MV-4-11 (cell line): Measurements from ENCODE around the gene PIAS1.
A peak's percentile ranks its signal among the peaks of the same experiment; 100 is the strongest.

ENCODE experiments used
- DNase-seq: peaks from one replicate; lab custom pipeline; 2025; lab: John Stamatoyannopoulos, UW

The PIAS1 gene

GRCh38 chr15:68063606-68064005, 9.5 kb downstream of the PIAS1 start:
- no peak for DNase-seq

DNA sequence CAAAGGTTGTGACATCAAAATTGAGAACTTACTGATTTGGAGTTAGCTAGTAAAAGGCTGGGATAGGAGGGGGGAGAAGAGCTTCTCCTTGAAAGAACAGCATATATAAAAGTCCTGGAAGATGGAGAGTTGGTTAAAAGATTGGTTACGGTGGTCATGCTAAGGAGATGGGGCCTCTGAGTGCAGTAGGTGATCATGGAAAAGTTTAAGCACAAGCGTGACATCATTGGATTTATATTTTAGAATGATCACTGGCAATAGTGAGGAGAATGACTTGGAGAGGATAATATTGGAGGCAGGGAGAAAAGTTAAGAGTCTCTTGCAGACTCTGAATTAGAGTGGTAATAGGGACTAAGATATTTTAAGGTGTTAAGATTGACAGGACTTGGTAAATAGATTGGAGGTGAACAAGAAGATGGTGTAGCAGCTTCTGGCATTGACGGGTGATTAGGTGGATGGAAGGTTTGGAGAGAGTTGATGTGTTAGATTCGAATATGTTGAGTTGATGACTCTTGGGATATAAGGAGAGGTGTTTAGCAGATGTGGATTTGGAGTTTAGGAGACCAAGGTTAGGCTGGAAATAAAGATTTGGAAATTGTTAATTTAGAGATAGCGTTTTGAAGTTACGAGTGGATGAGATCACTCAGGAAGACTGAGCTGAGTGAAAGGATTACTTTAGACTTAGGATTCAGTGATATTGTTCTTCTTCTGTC, 19.6 kb downstream of the PIAS1 start:
- DNase-seq, result no peak

DNA sequence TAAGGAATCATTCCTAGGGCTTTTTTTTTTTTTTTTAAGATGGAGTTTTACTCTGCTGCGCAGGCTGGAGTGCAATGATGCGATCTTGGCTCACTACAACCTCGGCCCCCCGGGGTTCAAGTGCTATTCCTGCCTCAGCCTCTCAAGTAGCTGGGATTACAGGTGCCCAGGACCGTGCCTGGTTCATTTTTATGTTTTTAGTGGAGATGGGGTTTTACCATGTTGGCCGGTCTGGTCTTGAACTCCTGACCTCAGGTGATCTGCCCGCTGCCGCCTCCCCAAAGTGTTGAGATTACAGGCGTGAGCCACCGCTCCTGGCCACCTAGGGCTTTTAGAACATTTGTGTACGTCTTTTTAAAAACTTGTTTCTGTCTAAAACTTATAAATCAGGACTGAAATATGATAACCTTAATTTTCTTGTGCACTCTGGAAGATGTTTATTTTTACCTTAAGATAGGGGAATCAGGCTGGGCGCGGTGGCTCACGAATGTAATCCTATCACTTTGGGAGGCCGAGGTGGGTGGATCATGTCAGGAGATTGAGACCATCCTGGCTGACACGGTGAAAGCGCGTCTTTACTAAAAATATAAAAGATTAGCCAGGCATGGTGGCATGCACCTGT, 21.8 kb downstream of the PIAS1 start:
- no peak for DNase-seq

DNA sequence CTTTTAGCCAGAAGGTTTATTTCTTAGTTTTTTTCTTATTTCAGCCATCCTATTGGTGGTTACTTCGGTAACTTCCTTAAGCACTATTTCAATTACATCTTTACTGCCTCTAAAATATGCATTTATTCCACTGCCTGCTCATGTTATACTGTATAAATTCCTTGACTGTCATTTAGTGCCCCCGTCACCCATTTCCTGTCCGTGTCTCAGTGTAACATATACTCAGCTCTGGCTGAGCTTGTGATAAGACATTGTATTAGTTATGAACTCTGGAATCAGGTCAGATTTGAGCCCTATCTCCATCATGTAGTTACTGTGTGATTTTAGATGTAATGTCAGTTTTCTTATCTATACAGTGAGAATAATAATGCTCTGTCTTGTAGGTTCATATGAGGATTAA, 24.2 kb downstream of the PIAS1 start:
- no peak for DNase-seq

DNA sequence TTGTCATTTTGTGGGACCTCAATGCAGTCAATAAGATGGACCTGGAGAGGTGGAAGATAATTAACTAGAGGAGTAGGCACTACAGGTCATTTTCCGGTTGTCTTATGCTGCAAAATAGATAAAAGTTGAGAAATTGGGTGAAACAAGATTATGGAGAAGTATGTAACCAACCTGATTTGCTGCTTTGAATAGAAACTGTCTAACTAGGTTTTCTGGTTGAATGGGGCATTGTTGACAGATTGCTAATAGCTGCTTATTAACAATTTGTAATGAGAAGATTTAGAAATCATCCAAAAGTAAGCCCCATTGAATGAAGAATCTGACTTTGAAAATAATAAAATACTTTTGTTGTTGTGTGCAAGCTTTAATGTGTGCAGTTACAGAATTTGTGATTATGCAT, 26.2 kb downstream of the PIAS1 start:
- DNase-seq, result no peak

GRCh38 chr15:68080783-68081182, 26.7 kb downstream of the PIAS1 start:
- DNase-seq, result no peak

DNA sequence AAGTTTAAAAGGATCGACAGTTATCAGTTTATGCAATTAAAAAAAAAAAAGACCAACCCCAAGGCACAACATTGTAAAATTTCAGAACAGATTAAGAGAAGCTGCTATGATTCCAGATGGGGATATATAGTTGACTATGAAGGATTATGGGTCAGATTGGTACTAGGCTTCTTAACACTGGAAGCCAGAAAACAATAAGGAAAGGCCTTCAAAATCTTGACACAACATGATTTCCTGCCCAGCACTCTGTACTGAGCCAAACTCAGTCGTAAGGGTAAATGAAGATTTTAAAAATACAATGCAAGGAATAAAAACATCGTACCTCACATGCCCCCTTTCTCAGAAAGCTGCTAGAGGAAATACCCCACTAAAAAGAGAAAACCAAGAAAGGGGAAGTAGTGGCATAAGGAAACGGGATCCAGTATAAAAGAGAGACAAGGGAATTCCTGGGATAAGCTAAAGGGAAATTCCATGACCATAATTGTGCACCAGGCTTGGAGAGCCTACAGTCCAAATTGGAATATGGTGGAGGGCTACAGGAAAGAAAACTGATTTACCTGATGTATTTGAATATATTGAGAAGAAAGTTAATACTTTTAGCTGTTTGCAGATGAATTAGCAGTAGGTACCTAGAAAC, 27.9 kb downstream of the PIAS1 start:
- DNase-seq, result no peak

DNA sequence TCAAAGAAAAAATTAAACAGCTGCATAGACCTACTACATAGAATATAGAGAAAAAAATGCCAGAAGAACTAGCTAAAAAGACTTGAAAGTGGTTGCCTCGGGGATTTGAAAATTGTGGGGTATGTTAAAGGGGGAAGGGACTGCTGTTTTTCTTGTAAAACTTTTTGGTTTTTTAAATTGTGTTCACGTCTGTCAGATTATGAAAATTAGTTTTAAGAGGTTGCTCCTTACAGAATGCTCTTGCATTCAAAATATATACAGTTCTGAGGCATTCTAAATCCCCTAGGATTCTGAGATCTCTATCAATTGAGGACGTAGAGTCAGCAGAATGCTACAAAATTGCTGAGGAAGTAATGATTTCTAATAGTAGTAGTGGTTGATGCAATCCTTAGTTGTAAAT, 28.6 kb downstream of the PIAS1 start:
- DNase-seq, result no peak

- no peak for DNase-seq
Measured at GRCh38 chr15:68083463-68083862, 29.3 kb downstream of the PIAS1 start.

DNA sequence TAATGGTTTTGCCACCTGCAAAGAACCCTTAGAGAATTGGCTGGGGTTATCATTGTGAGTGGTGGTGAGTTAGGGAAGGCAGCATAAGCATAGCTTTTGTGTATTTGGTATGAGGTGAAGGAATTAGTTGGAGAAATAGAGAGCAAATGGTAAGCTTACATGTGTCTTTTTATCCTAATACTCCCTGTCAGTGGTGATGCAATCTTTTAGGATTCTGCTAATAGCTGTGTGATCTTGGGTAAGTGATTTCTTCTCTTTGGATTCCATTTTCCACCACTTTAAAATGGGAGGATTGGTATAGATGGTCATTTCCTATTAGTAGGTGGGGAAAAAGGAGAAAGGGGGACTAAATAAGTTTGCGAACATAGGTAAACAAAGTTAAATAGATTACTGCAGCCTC, 30.9 kb downstream of the PIAS1 start:
- no peak for DNase-seq

GRCh38 chr15:68091743-68092142, 37.6 kb downstream of the PIAS1 start:
- no peak for DNase-seq

DNA sequence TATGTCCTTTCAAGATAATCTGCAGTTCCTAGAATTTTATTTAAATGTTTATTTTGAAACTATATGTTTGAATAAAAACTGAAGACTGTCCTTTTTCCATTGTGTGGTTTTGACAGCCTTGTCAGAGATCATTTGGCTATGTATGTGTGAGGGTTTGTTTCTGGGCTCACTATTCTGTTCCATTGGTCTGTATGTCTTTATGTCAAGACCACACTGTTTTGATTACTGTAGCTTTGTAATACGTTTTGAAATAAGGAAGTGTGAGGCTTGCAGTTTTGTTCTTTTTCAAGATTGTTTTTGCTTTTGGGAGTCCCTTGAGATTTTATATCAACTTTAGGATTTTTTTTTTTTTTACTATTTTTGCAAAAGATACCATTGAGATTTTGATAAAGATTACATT, 42.0 kb downstream of the PIAS1 start:
- no peak for DNase-seq

- DNase-seq, result no peak
Measured at GRCh38 chr15:68097029-68097428, 42.9 kb downstream of the PIAS1 start.

DNA sequence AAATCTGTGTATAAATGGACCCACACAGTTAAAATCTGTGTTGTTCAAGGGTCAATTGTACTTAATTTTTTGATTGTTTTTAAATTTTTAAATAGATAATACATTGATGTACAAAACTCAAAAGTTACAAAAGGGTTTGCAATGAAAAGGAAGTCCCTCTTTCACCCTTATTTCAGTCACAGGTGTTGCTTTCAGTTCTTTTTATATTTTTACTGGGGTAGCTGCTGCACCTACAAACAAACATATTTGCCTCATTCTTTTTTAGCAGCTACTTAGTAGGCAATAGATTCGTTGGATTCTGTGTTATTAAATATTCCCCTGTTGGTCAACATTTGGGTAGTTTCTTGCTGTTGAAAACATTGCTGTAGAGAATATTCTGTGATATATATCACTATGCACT, 44.4 kb downstream of the PIAS1 start:
- no peak for DNase-seq

DNA sequence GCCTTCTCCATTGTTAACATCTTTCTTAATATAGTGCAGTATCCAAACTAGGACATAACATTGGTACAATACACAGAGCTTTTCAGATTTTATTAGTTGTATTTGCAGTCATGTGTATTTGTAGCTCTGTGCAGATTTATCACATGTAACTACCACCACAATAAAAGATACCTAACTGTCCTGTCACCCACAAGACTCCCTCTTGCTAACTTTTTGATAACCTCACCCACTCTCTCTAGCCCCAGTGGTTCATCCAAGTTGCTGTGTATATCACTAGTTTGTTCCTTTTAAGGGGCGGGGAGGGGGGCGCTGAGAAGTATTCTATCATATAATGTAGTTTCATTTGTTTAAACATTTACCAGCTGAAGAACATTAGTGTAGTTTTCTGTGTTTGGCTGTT, 46.1 kb downstream of the PIAS1 start:
- no peak for DNase-seq

- no peak for DNase-seq
Measured at GRCh38 chr15:68103603-68104002, 49.5 kb downstream of the PIAS1 start.

GRCh38 chr15:68106656-68107055, 52.5 kb downstream of the PIAS1 start:
- DNase-seq, result no peak

GRCh38 chr15:68107142-68107541, 53.0 kb downstream of the PIAS1 start:
- DNase-seq, result no peak

GRCh38 chr15:68112706-68113105, 58.6 kb downstream of the PIAS1 start:
- DNase-seq, result no peak

DNA sequence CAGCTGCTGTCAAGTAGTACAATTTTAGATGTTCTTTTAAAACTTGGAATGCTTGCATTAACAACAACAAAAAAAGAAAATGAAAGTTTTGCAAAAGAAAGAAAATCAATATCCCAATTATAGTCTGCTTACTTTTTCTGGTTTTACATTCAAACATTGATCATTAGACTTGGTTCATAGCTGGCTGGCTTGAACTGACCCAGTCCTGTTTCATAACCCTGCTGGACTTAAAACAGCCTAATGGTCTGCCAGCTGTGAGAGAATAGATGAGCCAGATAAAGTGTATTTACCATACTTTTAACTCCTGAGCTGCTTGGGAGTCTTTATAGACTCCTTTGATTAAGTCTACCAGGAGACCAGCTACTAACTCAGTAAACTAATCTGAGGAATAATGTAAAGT, 59.2 kb downstream of the PIAS1 start:
- no peak for DNase-seq

DNA sequence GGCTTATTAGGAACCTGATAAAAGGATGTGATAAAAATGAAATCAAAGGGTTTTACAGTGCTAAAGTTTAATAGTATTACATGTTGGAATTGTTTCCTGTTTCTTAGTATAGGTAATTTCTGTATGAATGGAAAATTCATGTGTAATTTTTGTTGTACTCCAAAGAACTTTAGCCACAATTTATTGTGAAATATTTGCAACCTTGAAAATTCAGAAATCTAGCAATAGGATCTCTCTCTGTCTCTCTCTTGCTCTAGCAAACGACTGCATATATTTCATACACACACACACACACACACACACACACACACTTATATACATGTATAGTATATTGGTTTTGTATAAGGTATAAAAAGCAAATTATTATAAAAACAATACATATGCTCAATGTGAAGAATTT, 59.6 kb downstream of the PIAS1 start:
- DNase-seq, result no peak

- peak; percentile 9 for DNase-seq
Measured at GRCh38 chr15:68114356-68114755, 60.2 kb downstream of the PIAS1 start.

GRCh38 chr15:68114840-68115239, 60.7 kb downstream of the PIAS1 start:
- DNase-seq, result no peak

- DNase-seq, result no peak
Measured at GRCh38 chr15:68124700-68125099, 70.6 kb downstream of the PIAS1 start.
